ENCODE data around the gene LPAR3. TPM values are rescaled to one million over a fixed set of nuclear protein-coding genes. Genes with fewer than 3 reads are reported as not detected.

Gene LPAR3
- total RNA-seq, 2 donors from 2014 or later, result 40.4 to 56.7 TPM

DNA sequence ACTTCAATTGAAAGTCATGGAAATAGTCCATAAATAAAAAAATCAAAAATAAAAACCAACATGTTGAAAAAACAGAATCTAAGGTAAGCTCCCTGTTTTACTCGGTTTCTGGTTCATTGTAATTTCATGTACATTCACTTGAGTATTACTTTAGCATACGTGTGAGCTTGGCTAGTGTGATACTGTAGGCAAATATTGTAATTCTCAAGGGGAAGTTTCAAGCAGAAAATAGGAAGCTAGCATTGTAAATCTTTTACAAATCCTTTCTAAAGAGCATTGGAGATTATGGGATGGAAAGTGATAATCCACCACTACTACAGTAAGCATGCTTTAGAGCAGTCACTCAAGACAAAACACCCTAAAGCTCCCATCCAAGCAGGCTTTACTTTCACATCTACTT lies 3.3 kb upstream of the LPAR3 start:
- Histone ChIP-seq H3K27me3 (no peaks in the 10 kb centered on the region), H3K4me1 (peaks cover 0 to 4% of the 10 kb centered on the region in 2 donors), H3K36me3 (no peaks in the 10 kb centered on the region), H3K27ac (no peak overlapping the region), H3K9me3 (no peaks in the 10 kb centered on the region), H3K4me3 (no peak overlapping the region)
- DNase-seq (ENCODE audit: low spot score), result no peak
- no peak for TF ChIP-seq CTCF (IDR thresholded peaks at IDR 0.05)

DNA sequence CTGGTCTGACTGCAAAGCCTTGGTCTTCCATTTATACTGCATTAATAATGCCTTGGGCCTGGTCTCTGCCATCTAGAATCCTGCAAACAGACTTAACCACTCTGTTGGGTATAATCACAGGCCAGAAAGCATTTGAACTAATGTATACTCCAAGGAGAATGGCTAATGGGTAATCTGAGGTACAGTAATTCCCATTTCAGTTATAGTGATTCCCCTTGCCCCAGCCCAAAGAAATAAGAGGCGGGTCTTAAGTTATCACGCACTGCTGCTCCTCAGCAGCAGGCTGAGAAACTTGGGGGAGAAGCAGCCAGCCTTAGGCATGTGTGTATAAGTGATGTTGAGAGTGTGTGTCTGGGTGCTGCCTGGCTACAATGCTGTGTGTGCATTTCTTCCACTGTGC lies 2.4 kb downstream of the LPAR3 start:
- Histone ChIP-seq H3K4me1 (peaks cover 0 to 6% of the 10 kb centered on the region in 2 donors), H3K9me3 (no peaks in the 10 kb centered on the region), H3K4me3 (no peak overlapping the region), H3K36me3 (no peaks in the 10 kb centered on the region), H3K27ac (no peak overlapping the region), H3K27me3 (no peaks in the 10 kb centered on the region)
- no peak for TF ChIP-seq CTCF (IDR thresholded peaks at IDR 0.05)
- DNase-seq (ENCODE audit: low spot score), result no peak

- no peak overlapping the region for H3K27ac ChIP-seq
These were observed 3.6 kb downstream of the LPAR3 start for GRCh38 chr1:84889437-84889836.

DNA sequence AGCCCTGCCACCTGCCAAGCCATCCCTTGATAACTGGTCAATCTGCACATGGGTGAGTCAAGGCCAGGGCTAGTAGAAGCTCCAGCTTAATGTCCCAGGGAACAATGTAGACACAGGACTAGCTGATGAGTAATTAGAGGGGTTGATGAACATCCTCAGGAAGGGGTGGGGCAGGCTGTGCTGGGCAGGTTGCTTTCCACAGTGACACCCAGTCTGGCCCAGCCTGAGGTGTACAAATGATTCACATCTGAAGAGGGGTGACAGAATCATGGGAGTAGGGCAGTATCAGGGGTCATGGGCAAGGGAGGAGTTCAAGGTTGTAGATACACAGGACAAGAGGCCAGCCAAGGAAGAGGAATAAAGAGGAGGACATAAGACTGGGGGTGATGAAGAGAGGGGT lies 4.3 kb downstream of the LPAR3 start:
- Histone ChIP-seq H3K4me1 (peaks cover 0 to 21% of the 10 kb centered on the region in 2 donors), H3K27ac (no peak overlapping the region), H3K4me3 (no peak overlapping the region), H3K36me3 (no peaks in the 10 kb centered on the region), H3K27me3 (no peaks in the 10 kb centered on the region), H3K9me3 (no peaks in the 10 kb centered on the region)
- TF ChIP-seq CTCF (IDR thresholded peaks at IDR 0.05), result no peak
- DNase-seq (ENCODE audit: low spot score), result no peak

More at GRCh38 chr1:84889437-84889836, 3.6 kb downstream of the LPAR3 start:
- H3K9me3 ChIP-seq, result no peaks in the 10 kb centered on the region
- no peaks in the 10 kb centered on the region for H3K27me3 ChIP-seq
- TF ChIP-seq CTCF (IDR thresholded peaks at IDR 0.05), result no peak
- H3K36me3 ChIP-seq, result no peaks in the 10 kb centered on the region
- H3K4me1 ChIP-seq, result peaks cover 0 to 15% of the 10 kb centered on the region in 2 donors
- no peak for DNase-seq (ENCODE audit: low spot score)
- H3K4me3 ChIP-seq, result no peak overlapping the region

DNA sequence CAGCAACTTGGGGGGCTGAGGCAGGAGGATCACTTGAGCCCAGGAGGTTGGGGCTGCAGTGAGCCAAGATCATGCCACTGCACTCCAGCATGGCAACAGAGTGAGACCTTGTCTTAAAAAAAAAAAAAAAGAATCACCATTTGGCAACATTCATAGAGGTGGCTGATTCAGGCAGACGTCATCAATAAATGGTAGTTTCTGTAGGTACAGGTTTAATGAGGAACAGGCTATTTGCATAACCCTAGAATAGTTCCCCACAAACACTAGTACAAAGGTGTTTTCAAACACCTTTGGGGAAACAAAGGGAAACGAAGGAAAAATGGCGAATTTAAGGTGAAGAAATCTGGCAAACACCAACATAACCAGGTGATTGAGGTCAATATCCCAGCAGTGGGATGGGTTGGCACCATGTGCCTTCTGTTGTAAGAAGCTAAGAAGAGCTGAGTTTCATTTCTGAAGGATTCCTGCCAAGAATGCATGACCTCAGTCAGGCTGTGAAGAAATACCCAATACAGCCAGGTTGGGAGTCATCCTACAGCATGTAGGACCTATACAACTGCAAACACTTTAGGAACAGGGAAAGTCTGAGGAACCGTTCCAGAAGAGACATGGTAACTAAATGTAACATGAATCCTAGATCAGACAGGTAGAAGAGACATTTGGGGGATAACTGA lies 5.6 kb downstream of the LPAR3 start:
- Histone ChIP-seq H3K4me3 (no peak overlapping the region), H3K27ac (no peak overlapping the region), H3K9me3 (no peaks in the 10 kb centered on the region), H3K27me3 (no peaks in the 10 kb centered on the region), H3K36me3 (no peaks in the 10 kb centered on the region), H3K4me1 (peaks cover 0 to 25% of the 10 kb centered on the region in 2 donors)
- TF ChIP-seq CTCF (IDR thresholded peaks at IDR 0.05), result no peak
- DNase-seq (ENCODE audit: low spot score), result no peak

DNA sequence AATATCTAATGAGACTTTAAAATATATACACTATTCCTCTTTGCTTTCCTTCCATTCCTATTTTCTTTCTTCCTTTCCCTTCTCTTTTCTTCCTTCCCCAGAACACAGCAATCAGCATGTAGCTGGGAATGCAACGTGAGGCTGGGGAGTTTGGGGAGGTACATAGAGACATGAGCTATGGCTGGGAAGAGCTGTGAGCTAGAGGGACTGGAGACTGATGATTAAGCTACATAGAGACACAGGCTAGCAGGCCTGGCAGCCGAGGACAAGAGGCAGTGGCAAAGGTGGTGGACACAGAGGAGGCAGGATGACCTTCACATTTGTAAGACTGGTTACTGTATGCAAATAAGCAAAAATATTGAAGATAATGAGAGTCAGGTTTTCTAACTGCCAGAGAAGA lies 7.5 kb downstream of the LPAR3 start:
- H3K9me3 ChIP-seq, result no peaks in the 10 kb centered on the region
- H3K4me1 ChIP-seq, result peaks cover 0 to 25% of the 10 kb centered on the region in 2 donors
- peak overlapping the region; percentile 42 to 73 for H3K27ac ChIP-seq
- no peak overlapping the region for H3K4me3 ChIP-seq
- DNase-seq (ENCODE audit: low spot score), result no peak
- no peaks in the 10 kb centered on the region for H3K27me3 ChIP-seq
- no peak for TF ChIP-seq CTCF (IDR thresholded peaks at IDR 0.05)
- H3K36me3 ChIP-seq, result no peaks in the 10 kb centered on the region
